ENCODE measurements around the gene TJP3.

GRCh38 chr19:3792114-3792513, 83.9 kb downstream of the TJP3 start:
- TF ChIP-seq, protein P1, sequence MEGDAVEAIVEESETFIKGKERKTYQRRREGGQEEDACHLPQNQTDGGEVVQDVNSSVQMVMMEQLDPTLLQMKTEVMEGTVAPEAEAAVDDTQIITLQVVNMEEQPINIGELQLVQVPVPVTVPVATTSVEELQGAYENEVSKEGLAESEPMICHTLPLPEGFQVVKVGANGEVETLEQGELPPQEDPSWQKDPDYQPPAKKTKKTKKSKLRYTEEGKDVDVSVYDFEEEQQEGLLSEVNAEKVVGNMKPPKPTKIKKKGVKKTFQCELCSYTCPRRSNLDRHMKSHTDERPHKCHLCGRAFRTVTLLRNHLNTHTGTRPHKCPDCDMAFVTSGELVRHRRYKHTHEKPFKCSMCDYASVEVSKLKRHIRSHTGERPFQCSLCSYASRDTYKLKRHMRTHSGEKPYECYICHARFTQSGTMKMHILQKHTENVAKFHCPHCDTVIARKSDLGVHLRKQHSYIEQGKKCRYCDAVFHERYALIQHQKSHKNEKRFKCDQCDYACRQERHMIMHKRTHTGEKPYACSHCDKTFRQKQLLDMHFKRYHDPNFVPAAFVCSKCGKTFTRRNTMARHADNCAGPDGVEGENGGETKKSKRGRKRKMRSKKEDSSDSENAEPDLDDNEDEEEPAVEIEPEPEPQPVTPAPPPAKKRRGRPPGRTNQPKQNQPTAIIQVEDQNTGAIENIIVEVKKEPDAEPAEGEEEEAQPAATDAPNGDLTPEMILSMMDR (IDR thresholded peaks at IDR 0.05; ENCODE audit: poor library complexity) = no peak
- TF ChIP-seq EZH2 (IDR thresholded peaks at IDR 0.05; ENCODE audit: borderline replicate concordance) (no peak), EZH2phosphoT487 (IDR thresholded peaks at IDR 0.05; ENCODE audit: low read depth, severe bottlenecking, unreplicated experiment) (no peak)

Measured in hepatocyte (in vitro differentiated cells).